SK-N-SH (cell line): Measurements from ENCODE around the gene STK32C.

Experiments
- CTCF ChIP-seq: fragments of 200-600 bp; sonication (generic); IDR thresholded peaks from 2 replicates; pipeline ENCODE4 v1.6.1; 2017; ENCODE audit warnings: antibody characterized with exemption, mild to moderate bottlenecking, moderate library complexity
- RFX5 ChIP-seq: IDR thresholded peaks from 2 replicates; pipeline ENCODE4 v1.6.1; 2012; ENCODE audit warnings: mild to moderate bottlenecking, improper control_type of control experiment, low read length
- SIN3A ChIP-seq: IDR thresholded peaks from 2 replicates; pipeline ENCODE4 v1.6.1; 2012; ENCODE audit warnings: low read depth, mild to moderate bottlenecking, low read length, moderate library complexity, borderline replicate concordance
- YY1 ChIP-seq: IDR thresholded peaks from 2 replicates; pipeline ENCODE4 v1.4.0; 2012; ENCODE audit warnings: low read depth, mild to moderate bottlenecking

GRCh38 chr10:132209130-132209529, 98.6 kb downstream of the STK32C start:
- TF ChIP-seq CTCF (no peak), RFX5 (no peak), YY1 (no peak), SIN3A (no peak)
